Activated T-cell treated with anti-CD3 and anti-CD28 coated beads for 48 hours (primary cell): Measurements from ENCODE around the gene PFKM.
"Not testable (repeated sequence)": the region's sequence is repeated elsewhere in the genome, so short reads cannot be mapped to it uniquely, and the experiment has no call there.

Source experiments
- DNase-seq: peaks from one replicate; pipeline ENCODE4 v3.0.0-alpha.2; 2020; ENCODE audit warnings: low read depth

PFKM gene

DNA sequence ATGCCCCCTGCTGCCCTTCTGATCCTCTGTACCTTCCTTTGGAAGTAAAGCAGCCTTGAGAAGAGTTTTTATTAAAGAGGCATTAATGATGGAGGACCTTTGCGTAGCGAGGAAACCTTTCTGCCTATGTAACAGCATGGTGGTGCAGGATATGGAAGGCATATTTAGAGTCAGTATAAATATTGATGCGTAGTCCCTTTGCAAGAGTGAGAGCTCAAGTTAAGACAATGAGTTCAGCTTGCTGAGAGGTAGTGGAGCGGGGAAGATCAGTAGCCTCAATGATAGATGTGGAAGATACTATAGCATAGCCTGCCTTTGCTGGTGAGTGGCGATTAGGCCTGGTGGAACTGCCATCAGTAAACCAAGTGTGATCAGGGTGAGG is 7.9 kb upstream of the PFKM start:
- DNase-seq = not testable (repeated sequence)

DNA sequence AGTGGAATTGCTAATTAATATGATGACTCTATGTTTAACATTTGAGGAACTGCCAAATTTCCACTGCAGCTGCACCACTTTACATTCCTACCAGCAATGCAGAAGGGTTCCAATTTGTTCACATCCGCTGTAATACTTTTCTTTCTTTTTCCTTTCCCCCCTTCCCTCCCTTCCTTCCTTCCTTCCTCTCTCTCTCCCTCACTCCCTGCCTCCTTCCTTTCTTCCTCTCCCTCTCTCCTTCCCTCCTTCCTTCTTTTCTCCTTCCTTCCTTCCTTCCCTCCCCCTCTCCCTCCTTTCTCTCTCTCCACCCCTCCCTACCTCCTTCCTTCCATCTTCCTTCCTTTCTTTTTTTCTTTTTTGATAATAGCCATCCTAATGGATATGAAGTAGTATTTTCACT is 3.2 kb upstream of the PFKM start:
- DNase-seq = no peak

DNA sequence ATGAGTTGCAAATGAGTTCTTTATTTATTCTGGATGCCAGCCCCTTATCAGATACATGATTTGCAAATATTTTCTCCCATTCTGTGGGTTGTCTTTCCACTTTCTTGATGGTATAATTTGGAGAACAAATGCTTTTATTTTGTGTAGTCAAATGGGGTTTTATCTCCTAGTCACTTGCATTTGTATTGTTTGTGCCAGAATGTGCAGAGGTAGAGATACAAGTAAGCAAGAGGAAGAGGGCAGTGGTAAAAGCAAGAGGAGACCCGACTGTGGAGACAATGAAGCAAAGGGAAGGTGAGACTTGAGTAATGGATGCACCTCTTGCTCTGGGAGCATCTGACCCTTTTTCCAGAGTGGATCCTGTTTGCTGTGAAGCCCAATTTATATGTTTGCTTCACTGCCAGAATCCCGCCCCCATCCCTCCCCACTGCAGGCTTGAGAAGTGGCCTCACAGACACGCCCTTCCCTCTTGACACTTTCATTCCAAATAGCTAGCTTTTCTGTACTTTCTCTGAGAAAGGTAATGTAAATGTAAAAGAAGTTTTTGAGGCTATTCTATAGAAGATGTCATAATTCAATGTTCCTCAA is 786 bp upstream of the PFKM start:
- DNase-seq = no peak

DNA sequence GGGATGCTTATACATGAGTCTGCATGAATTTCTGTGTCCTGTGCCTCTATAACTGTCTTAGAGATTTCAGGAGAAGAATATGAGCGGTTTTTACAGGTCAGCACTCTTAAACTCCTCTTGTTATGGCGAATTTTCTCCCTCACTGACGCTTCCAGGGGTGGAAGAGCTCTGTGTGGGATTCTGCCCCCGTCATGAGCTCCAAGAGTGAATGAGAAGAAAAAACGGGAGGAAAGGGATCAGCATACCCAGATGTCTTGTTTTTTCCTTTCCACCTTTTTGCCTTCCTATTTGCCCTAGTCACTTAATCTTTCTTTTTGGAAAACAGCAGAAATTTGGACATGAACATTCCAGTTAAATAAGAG is 651 bp downstream of the PFKM start:
- DNase-seq = no peak

DNA sequence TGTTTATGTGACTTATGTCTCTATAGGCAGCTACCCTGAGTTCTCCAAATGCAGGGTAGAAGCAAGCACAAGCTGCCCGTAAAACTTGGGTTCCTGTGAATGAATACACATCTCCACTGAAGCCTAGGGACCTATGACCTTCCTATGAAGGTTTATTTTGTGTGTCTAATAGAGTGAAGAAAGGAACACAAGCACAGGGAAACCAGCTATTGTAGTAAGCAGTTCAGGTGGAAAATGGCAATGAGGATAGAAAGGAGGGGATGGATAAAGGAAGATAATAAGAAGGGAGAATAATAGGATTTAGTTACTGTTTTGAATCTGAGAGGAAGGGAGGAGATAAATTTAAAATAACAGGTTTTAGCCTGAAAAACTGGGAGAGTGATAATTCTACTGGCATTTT is 2.4 kb downstream of the PFKM start:
- no peak for DNase-seq

DNA sequence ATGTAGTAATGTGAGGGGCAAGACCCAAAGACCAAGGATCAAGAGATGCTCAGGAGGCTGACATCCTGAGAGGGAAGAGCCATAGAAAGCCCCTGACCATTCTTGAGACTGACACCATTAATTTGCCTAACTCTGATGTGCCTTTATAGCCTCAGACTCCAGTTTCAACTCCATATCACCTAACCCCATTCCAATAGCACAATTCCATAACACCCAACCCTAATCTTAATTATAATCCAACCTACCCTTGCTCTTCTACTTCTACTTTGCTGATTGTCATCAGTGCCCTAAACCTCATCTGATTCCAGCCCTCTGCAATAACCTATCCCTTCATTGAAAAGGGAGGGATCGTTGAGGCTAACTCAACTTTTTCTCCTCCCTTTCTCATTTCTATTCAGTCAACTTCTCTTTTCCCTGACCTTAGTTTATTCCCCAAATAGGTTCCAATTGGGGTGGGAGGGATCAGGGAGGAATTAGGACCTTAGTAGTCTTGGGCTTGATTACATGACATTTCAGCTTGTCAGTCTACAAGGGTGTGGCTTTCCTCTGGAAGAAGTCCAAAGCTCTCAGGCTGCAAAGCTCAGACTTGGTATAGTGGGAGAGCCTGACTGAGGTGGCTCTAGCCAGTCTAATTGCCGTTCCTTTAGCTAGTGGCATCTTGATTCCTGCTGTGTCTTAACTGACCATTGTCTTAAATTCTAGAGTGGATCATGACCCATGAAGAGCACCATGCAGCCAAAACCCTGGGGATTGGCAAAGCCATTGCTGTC is 3.1 kb downstream of the PFKM start:
- DNase-seq = no peak

DNA sequence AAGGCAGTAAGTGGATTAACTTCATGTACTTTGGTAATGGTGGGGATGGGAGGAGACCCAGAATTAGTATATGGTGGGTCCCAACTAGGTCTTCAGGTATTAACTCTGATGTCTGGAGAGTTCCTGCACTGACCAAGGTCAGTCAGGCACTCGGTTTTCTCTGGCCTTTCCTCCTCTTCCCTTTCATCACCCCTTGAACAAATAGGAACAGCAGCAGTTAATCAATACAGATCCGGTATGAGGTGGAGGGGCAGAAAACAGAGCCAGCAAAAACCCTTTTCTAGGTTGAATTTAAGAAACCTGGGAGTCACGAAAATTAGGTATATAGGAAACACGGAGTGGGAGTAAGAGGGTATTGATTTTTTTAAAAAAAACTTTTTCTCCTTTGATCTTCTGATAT is 4.0 kb downstream of the PFKM start:
- no peak for DNase-seq

DNA sequence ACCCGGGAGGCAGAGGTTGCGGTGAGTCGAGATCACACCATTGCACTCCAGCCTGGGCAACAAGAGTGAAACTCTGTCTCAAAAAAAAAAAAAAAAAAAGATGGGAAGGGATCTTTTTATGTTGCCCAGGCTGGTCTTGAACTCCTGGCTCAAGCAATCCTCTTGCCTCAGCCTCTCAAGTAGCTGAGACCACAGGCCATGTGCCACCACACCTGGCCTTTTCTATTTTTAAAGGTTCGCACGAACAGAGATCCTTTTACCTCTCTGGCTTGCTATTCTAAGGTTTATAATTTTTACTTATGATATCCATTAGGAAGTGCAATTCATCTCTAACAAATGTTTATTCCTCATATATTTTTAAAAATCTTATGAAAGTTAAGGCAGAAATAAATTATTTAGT is 6.4 kb downstream of the PFKM start:
- not testable (repeated sequence) for DNase-seq

DNA sequence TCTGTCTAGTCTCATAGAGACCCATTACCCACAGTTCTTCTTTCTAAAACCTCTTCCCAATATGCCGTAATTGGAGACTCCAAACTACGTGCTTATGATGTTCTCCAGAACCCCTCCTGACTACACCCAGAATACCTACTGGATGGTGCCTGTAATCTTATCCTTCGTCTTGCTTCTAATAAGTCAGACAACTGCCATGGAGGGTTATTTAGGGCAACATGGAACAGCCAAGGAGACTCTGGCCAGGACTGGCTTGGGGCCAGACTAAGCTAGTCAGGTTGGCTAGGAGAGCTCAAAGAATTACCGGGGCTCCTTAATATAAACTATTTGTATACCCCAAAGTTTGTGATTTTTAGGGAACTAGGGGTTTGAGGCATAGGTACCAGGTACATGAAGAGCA is 6.8 kb downstream of the PFKM start:
- DNase-seq = no peak

DNA sequence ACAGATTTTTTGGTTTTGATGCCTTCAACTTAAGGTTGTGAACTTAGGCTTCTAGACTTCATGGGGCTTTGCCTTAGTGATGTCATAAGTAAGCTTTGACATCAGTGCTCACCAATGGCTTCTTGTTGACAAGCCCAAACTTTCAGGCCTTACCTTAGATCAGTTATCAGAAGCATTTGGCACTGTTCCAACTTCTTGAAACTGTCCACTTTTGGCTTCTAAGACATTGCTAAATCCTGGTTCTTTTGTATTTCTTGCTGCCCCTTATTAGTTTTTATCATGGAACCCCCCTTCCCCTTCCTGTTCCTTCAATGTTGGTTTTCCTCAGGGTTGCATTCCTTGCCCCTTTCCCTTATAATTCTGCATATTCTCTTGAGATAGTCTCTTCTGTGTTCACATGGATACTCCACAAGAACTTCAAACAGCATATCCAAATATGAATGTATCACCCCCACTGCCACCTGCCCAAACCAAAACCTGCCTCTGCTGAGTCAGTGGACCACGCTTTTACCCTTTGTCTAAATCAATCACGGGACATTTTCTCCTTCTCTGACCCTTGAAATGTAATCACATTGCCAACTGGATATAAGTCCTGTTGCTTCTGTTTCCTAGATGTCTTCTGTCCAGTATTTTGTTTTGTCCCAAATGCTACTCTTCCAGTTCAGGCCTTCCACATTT is 7.9 kb downstream of the PFKM start:
- DNase-seq = no peak

DNA sequence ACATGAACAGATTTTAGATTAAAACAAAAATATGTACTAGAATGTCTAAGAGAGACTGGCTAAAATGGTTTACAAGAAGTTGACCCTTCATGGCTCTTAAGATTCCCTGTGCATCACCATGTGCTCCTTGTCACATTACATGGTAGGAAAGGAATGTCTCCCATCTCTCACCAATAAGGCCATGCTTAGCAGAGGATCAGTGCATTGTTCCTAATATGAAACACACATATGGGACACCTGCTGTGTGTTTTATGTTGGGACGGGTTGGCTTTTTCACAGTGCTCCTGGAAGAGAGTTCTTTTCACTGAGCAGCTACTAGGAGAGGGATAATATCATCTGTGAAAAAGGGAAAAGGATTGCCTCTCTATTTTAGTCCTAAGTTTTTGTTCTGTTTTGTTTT is 9.6 kb downstream of the PFKM start:
- DNase-seq = no peak

DNA sequence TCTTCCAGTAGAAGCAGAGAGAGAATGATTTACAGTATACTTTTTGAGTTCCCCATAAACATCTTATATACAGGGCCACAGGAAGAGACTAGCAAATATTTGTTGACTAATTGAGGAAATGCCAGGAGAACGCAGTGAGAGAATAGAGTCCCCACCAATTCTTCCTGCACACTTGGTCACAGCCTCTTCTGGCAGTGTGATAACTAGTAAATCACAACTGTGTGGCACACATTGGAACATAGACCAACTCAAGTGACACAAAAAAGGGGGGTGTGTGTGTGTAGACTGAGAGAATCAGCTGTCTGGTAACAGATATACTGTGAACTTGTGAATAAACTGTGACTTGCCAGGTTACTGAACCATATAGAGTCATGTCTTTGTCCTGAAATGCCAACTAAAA is 10.2 kb downstream of the PFKM start:
- DNase-seq = no peak

DNA sequence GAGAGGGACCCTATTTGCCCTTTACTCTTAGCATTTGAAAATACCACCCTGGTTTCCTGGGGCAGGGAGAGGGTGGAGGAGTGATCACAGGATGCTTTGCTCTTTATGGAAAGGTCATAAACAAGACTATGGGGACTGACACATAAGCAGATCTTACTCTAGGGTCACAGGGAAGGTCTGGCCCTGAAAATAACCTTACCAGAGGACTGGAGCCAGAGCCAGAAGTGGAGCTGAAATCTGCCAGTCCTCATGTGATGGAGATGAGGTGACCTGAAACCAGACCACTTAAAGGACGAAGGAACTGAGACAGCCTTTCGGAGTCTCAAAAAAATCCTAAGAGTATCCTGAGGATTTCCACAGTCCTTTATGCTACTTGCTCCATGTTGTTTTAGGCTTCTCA is 12.4 kb downstream of the PFKM start:
- no peak for DNase-seq

DNA sequence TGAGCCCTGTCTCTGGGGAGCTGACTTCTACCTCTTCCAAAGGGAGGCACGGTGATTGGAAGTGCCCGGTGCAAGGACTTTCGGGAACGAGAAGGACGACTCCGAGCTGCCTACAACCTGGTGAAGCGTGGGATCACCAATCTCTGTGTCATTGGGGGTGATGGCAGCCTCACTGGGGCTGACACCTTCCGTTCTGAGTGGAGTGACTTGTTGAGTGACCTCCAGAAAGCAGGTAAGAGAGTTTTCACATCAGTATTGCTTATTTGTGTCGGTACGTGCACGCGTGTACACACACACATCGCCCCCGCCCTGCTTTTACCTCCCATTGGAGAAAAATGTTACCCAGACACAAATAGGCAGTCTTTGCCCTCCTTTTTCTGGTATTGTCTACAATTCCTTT is 13.7 kb downstream of the PFKM start:
- no peak for DNase-seq

DNA sequence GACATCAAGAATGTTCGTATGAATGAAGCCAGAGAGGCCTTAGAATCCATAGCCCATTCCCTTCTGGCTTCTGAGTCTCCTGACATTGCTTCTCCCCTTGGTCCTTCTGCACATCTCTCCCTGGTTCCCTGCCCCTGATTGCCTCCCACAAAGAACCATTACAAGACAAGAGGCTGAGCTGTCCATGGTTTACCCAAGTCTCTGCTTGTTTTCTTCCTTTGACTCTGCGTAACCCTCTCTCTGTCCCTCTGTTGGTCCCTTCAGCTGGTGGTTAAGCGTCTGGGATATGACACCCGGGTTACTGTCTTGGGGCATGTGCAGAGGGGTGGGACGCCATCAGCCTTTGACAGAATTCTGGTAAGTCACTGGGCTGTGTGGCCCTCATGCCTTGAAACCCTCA is 15.9 kb downstream of the PFKM start:
- DNase-seq = no peak

DNA sequence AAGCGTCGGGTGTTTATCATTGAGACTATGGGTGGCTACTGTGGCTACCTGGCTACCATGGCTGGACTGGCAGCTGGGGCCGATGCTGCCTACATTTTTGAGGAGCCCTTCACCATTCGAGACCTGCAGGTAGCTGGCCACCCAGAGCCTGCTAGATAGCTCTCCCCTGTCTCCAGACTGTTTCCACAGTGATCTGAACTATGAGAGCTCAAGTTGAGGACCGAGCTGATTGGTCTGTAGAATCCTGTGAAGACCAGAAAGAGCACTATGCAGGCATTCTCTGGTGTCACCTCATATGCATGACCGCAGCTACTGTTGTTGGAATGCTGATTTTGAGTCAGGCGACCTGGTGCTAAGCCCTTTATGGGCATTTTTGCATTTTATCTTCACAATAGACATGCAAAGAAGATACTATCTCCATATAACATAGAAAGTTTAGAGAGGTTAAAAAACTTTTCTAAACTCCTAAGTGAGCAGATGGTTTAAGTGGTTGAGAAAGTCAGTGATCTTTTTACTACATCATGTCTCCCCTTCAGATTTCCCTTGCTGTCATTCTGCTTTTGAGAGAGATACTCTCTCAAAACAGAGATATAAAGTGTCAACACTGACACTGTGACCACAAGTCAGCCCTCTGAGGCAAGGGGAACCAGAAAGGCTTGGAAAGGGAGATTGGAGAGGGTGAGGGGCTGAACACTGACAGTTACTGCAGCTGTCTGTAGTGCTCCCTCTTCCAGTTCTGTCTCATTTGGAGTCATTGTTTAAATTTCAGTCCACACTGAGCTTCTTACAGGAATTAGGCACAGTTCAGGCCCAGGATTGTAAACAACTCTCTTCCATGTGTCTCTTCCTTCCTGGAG is 23.9 kb downstream of the PFKM start:
- no peak for DNase-seq

DNA sequence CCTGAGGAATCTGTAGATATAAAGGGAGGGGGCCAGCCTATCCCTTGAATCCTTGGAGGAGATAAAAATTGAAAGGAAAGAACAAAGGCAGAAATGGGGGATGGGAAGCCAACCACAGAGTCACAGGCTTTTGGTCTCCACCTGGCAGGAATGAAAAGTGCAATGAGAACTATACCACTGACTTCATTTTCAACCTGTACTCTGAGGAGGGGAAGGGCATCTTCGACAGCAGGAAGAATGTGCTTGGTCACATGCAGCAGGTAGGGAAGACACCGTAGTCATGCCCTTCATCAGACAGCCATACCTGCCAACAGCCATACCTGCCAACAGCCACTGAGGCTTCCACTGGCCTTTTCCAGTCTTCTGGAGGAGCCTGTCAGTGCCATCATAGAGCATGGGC is 24.7 kb downstream of the PFKM start:
- no peak for DNase-seq

DNA sequence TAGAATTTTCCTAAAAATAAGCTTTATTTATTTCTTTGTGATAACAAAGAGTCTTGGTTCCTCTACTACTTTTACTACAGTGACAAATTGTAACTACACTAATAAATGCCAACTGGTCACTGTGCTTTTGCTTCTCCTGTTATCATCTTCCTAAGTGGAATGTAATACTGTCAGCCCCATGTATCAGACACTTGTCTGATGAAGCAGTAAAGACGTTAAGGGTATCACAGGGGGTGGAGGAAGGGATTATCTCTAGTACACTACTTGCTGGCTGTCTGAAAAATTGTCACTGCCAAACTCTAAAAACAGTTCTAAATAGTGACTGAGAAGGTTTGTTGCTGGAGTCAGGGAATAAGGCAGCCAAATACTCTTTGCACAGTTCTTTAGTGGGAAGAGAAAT is 26.8 kb downstream of the PFKM start:
- DNase-seq = no peak

DNA sequence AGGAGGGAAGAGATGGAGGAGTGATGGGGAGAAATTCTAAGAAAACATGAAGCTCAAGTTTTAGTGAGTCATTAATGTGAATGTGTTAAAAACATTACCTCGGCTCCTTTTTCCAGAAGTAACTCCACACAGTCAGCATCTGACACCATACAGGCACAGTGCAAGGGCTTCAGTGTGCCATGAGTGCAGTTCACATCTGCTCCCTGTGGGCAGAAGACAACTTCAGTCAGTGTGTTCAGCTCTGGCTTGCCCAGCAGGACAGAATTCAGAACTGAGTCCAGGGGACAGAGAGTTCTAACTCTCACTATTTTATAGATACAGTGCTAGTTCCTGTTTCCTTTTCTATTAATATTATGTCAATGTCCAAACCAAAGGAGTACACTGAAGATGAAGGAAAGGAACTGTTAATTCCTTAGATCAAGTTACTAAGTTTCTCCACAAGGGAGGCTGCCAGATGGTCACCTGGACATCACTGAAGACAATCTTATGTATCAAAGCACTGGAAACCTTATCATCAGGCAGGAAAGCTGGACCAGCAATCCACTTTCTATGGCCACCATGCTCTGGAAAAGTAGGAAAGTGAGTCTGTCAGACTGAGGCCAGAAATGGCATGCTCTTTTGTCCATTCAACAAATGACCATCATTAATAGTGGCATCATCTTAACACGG is 32.1 kb downstream of the PFKM start:
- no peak for DNase-seq

DNA sequence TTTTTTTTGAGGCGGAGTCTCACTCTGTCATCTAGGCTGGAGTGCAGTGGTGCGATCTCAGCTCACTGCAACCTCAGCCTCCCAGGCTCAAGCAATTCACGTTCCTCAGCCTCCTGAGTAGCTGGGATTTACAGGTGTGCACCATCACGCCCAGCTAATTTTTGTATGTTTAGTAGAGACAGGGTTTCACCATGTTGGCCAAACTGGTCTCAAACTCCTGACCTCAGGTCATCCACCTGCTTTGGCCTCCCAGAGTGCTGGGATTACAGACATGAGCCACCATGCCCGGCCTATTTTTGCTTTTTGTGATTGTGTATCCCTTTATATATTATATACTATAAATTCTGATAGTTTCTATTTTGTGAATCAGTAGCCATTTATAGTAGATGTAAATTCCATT is 36.6 kb downstream of the PFKM start:
- DNase-seq = not testable (repeated sequence)

DNA sequence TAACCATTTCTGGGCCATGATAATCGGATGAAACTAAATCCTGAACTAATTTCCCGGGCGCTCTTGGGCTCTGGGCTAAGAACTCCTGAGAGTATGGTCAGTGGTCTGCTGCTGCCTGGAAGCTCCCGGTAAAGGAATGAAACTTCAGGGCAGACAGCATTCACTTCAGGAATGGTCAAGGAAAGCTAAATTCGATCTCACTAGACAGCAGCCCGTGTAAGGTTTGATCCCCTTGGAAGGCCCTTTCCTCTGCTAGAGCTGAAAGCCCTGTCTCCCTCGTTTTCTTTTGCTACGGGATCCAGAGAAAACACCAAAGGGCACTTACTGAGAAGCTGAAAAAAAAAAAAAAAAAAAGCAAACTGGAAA is 37.5 kb downstream of the PFKM start:
- no peak for DNase-seq
